ENCODE data around the gene TMEM54. TPM values are rescaled to one million over a fixed set of nuclear protein-coding genes. Genes with fewer than 3 reads are reported as not detected.

The TMEM54 gene
- total RNA-seq, 2 donors from 2014 or later = 8.6 to 12.3 TPM

DNA sequence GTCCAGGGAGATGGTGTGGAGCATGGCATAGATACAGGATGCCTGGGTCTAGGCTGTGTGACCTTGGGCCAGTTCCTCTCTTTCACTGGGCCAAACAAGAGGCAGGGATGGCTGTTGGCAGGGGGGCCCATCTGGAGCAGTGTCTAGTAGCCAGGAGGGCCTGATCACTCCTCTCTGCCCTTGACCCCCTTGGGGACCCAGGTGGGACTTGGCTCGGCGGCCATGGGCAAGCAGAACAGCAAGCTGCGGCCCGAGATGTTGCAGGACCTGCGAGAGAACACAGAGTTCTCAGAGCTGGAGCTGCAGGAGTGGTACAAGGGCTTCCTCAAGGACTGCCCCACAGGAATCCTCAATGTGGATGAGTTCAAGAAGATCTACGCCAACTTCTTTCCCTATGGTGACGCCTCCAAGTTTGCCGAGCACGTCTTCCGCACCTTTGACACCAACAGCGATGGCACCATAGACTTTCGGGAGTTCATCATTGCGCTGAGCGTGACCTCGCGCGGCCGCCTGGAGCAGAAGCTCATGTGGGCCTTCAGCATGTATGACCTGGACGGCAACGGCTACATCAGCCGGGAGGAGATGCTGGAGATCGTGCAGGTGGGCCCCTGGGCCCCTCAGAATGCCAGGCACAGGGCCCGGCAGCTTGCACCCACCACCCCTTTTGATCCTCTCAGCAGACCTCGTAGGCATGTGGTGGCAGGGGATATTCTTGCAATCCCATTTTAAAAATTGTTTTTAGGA is 12.3 kb downstream of the TMEM54 start:
- TF ChIP-seq, protein P1, sequence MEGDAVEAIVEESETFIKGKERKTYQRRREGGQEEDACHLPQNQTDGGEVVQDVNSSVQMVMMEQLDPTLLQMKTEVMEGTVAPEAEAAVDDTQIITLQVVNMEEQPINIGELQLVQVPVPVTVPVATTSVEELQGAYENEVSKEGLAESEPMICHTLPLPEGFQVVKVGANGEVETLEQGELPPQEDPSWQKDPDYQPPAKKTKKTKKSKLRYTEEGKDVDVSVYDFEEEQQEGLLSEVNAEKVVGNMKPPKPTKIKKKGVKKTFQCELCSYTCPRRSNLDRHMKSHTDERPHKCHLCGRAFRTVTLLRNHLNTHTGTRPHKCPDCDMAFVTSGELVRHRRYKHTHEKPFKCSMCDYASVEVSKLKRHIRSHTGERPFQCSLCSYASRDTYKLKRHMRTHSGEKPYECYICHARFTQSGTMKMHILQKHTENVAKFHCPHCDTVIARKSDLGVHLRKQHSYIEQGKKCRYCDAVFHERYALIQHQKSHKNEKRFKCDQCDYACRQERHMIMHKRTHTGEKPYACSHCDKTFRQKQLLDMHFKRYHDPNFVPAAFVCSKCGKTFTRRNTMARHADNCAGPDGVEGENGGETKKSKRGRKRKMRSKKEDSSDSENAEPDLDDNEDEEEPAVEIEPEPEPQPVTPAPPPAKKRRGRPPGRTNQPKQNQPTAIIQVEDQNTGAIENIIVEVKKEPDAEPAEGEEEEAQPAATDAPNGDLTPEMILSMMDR (conservative IDR thresholded peaks at IDR 0.05) = no peak
- H3K27me3 ChIP-seq (ENCODE audit: control insufficient read depth, insufficient read depth, low read length, poor library complexity, severe bottlenecking) = peaks cover 96% of the 10 kb centered on the region

DNA sequence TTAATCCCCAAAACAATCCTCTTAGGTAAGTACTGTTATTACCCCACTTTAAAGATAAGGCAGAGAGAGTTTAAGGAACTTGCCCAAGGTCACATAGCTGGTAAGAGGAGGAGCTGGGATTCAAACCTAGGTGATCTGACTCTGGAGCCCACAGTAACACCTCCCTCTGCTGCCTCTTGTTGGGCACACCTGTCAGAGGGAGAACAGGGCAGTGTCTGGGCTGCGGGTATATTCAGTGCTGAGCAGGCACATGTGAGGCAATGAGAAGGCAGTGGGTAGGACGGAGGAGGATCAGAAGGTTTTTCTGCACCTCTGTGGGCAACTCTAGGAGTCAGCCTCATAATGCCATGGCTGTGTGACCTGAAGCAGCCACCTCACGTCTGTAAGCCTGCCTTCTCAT is 13.1 kb downstream of the TMEM54 start:
- H3K36me3 Mint-ChIP-seq (ENCODE audit: low read depth) = no peaks in the 10 kb centered on the region
- H3K27ac Mint-ChIP-seq = no peak overlapping the region
- Histone ChIP-seq H3K36me3 (ENCODE audit: control insufficient read depth, insufficient read depth, low read length) (no peaks in the 10 kb centered on the region), H3K27ac (ENCODE audit: low read depth, low read length) (no peak overlapping the region), H3K4me3 (ENCODE audit: low read length) (no peak overlapping the region), H3K4me1 (ENCODE audit: control insufficient read depth, insufficient read depth, low read length) (no peaks in the 10 kb centered on the region), H3K9ac (ENCODE audit: extremely low read depth, low read length, poor library complexity, severe bottlenecking) (no peak overlapping the region), H3K27me3 (ENCODE audit: control insufficient read depth, insufficient read depth, low read length, poor library complexity, severe bottlenecking) (peaks cover 90% of the 10 kb centered on the region), H3K9me3 (ENCODE audit: control insufficient read depth, low read length) (no peaks in the 10 kb centered on the region)
- peaks cover 93% of the 10 kb centered on the region for H3K27me3 Mint-ChIP-seq (ENCODE audit: insufficient read depth)
- peaks cover 6% of the 10 kb centered on the region for H3K9me3 Mint-ChIP-seq
- H3K4me3 Mint-ChIP-seq = no peak overlapping the region
- 69 to 85% methylated on average over 2 to 3 of the region's 3 CpGs for WGBS, 2 experiments (ENCODE audit: insufficient coverage in 1 of 2, insufficient read length in 1 of 2)
- DNase-seq = no peak
- peaks cover 4% of the 10 kb centered on the region for H3K4me1 Mint-ChIP-seq
- TF ChIP-seq, protein P1 (conservative IDR thresholded peaks at IDR 0.05) = no peak

More for the DNA sequence above, 12.3 kb downstream of the TMEM54 start:
- peaks cover 6% of the 10 kb centered on the region for H3K9me3 Mint-ChIP-seq
- no peak overlapping the region for H3K27ac Mint-ChIP-seq
- WGBS, 2 experiments (ENCODE audit: insufficient coverage in 1 of 2, insufficient read length in 1 of 2) = 91 to 93% methylated on average over 21 to 24 of the region's 24 CpGs
- peaks cover 4% of the 10 kb centered on the region for H3K4me1 Mint-ChIP-seq
- Histone ChIP-seq H3K4me3 (ENCODE audit: low read length) (no peak overlapping the region), H3K9me3 (ENCODE audit: control insufficient read depth, low read length) (no peaks in the 10 kb centered on the region), H3K9ac (ENCODE audit: extremely low read depth, low read length, poor library complexity, severe bottlenecking) (no peak overlapping the region), H3K4me1 (ENCODE audit: control insufficient read depth, insufficient read depth, low read length) (no peaks in the 10 kb centered on the region), H3K27ac (ENCODE audit: low read depth, low read length) (no peak overlapping the region), H3K36me3 (ENCODE audit: control insufficient read depth, insufficient read depth, low read length) (no peaks in the 10 kb centered on the region)
- no peak for DNase-seq
- H3K27me3 Mint-ChIP-seq (ENCODE audit: insufficient read depth) = peaks cover 93% of the 10 kb centered on the region
- H3K4me3 Mint-ChIP-seq = no peak overlapping the region
- H3K36me3 Mint-ChIP-seq (ENCODE audit: low read depth) = no peaks in the 10 kb centered on the region

DNA sequence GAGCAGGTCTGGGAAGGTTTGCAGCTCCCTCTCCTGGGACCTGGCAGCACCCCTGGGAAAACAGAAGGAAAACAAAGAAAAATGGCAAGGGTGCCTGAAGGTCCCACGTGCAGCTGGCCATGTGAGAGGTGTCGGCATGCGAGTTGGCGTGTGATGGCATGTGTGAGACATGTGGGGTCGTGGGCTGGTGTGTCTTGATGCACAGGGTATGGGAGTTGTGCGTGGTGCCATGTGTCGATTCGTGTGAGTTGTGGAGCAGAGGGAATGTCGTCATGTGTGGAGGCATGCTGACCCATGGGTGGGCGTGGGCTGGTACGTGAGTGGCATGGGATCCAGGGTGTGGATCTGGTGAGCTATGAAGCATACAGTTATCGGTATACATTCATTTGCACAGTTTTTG is 13.6 kb downstream of the TMEM54 start:
- Mint-ChIP-seq H3K27ac (no peak overlapping the region), H3K9me3 (peaks cover 4% of the 10 kb centered on the region), H3K4me1 (peaks cover 4% of the 10 kb centered on the region), H3K4me3 (no peak overlapping the region), H3K27me3 (ENCODE audit: insufficient read depth) (peaks cover 89% of the 10 kb centered on the region), H3K36me3 (ENCODE audit: low read depth) (no peaks in the 10 kb centered on the region)
- TF ChIP-seq, protein P1 (conservative IDR thresholded peaks at IDR 0.05) = no peak
- H3K27me3 ChIP-seq (ENCODE audit: control insufficient read depth, insufficient read depth, low read length, poor library complexity, severe bottlenecking) = peaks cover 86% of the 10 kb centered on the region
- H3K4me3 ChIP-seq (ENCODE audit: low read length) = no peak overlapping the region
- H3K9me3 ChIP-seq (ENCODE audit: control insufficient read depth, low read length) = no peaks in the 10 kb centered on the region
- DNase-seq = no peak
- no peaks in the 10 kb centered on the region for H3K4me1 ChIP-seq (ENCODE audit: control insufficient read depth, insufficient read depth, low read length)
- 77 to 84% methylated on average over 6 to 12 of the region's 12 CpGs for WGBS, 2 experiments (ENCODE audit: insufficient coverage in 1 of 2, insufficient read length in 1 of 2)
- no peak overlapping the region for H3K27ac ChIP-seq (ENCODE audit: low read depth, low read length)
- no peaks in the 10 kb centered on the region for H3K36me3 ChIP-seq (ENCODE audit: control insufficient read depth, insufficient read depth, low read length)
- H3K9ac ChIP-seq (ENCODE audit: extremely low read depth, low read length, poor library complexity, severe bottlenecking) = no peak overlapping the region
